ENCODE data around the gene RGS7.

The RGS7 gene

GRCh38 chr1:241125286-241125685 lies 231.7 kb downstream of the RGS7 start:
- DNase-seq (ENCODE audit: low spot score), result no peak
- no peak for TF ChIP-seq CTCF (IDR thresholded peaks at IDR 0.05; ENCODE audit: extremely low read depth, missing control alignments)

- DNase-seq (ENCODE audit: low spot score), result no peak
- TF ChIP-seq CTCF (IDR thresholded peaks at IDR 0.05; ENCODE audit: extremely low read depth, missing control alignments), result no peak
These were observed 239.0 kb downstream of the RGS7 start for GRCh38 chr1:241118049-241118448.

GRCh38 chr1:241115784-241116183 lies 241.2 kb downstream of the RGS7 start:
- no peak for DNase-seq (ENCODE audit: low spot score)
- TF ChIP-seq CTCF (IDR thresholded peaks at IDR 0.05; ENCODE audit: extremely low read depth, missing control alignments), result no peak

- TF ChIP-seq CTCF (IDR thresholded peaks at IDR 0.05; ENCODE audit: extremely low read depth, missing control alignments), result no peak
- DNase-seq (ENCODE audit: low spot score), result no peak
These were observed 242.2 kb downstream of the RGS7 start for GRCh38 chr1:241114699-241115233.

GRCh38 chr1:241113557-241113956 lies 243.4 kb downstream of the RGS7 start:
- no peak for TF ChIP-seq CTCF (IDR thresholded peaks at IDR 0.05; ENCODE audit: extremely low read depth, missing control alignments)
- no peak for DNase-seq (ENCODE audit: low spot score)

GRCh38 chr1:241109039-241109438 lies 248.0 kb downstream of the RGS7 start:
- no peak for TF ChIP-seq CTCF (IDR thresholded peaks at IDR 0.05; ENCODE audit: extremely low read depth, missing control alignments)
- no peak for DNase-seq (ENCODE audit: low spot score)

- DNase-seq (ENCODE audit: low spot score), result no peak
- TF ChIP-seq CTCF (IDR thresholded peaks at IDR 0.05; ENCODE audit: extremely low read depth, missing control alignments), result no peak
These were observed 251.9 kb downstream of the RGS7 start for GRCh38 chr1:241105147-241105546.
